Pericardium fibroblast (primary cell): ENCODE measurements around the gene SV2B. TPM values are rescaled to one million over a fixed set of nuclear protein-coding genes. Genes with fewer than 3 reads are reported as not detected.

Source experiments
- total RNA-seq: library from RNA; depleted of rRNA; stranded (reverse); fragments of >200 nt; gene quantifications from 2 replicates; pipeline ENCODE4 v1.2.3, GENCODE V29; 2015

The SV2B gene, protein sequence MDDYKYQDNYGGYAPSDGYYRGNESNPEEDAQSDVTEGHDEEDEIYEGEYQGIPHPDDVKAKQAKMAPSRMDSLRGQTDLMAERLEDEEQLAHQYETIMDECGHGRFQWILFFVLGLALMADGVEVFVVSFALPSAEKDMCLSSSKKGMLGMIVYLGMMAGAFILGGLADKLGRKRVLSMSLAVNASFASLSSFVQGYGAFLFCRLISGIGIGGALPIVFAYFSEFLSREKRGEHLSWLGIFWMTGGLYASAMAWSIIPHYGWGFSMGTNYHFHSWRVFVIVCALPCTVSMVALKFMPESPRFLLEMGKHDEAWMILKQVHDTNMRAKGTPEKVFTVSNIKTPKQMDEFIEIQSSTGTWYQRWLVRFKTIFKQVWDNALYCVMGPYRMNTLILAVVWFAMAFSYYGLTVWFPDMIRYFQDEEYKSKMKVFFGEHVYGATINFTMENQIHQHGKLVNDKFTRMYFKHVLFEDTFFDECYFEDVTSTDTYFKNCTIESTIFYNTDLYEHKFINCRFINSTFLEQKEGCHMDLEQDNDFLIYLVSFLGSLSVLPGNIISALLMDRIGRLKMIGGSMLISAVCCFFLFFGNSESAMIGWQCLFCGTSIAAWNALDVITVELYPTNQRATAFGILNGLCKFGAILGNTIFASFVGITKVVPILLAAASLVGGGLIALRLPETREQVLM
- total RNA-seq: not detected in 2 replicates

DNA sequence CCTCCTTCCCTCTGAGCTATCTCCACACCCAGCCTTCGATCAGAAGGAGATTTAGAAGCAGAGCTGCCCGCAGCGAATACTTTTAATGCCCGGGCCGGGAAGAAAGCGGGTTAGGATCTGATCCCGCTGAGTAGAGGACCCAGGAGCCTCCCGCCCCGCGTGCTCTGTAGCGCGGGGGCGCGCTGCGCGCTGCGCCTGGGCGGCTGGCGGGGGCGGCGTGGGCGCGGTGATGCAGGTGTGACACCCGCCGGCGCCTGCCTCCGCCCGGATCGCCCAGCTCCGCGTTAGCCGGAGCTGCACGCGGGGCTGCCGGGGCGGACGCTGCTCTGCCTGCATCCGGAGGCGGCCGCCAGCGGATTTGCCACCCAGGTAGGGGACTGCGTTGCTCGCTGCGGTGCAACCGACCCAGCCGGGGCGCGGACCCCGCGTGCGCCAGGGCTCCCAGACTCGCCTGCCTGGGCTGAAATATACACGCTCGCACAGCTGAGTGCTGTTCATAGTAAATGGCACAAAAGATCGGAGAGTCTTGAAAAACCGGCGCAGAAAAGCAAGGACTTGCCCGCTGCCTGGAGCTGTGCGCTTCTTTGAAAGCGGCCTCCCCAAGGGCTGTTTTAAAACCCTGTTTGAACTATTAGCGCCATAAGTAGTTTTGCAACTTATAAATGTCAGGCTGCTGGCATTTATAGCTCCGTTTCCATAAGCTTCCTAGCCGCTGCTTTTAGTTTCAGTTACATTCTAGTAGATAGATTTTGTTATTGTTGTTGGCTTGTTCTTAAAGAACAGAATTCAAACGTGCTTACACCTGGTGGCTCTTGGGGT lies at the start of gene SV2B:
Gene SV2B, plus strand, starts transcription at position 263 of the 819 bp plus-strand sequence. CDS start 126,007 bp downstream, outside the sequence.

Other genes with a start within 250 kb of the SV2B start
- gene FURIN, start 231.7 kb upstream of the SV2B start, total RNA-seq: 28.6 and 51.8 TPM in 2 replicates
- gene FES, start 215.8 kb upstream of the SV2B start, total RNA-seq: 26.6 and 30.5 TPM in 2 replicates
- gene MAN2A2, start 197.0 kb upstream of the SV2B start, total RNA-seq: 7.5 and 11.1 TPM in 2 replicates
- 8.8 and 9.3 TPM in 2 replicates for gene HDDC3, start 167.7 kb upstream of the SV2B start, total RNA-seq
- 24.5 and 36.4 TPM in 2 replicates for gene UNC45A, start 165.0 kb upstream of the SV2B start, total RNA-seq
- 7.4 and 16.3 TPM in 2 replicates for gene RCCD1, start 145.4 kb upstream of the SV2B start, total RNA-seq
- gene PRC1, start 105.7 kb upstream of the SV2B start, total RNA-seq: 8.3 and 12.8 TPM in 2 replicates
- gene VPS33B, start 77.7 kb upstream of the SV2B start, total RNA-seq: 5.6 and 13.1 TPM in 2 replicates